Glomerular endothelial cell (primary cell): ENCODE data around the gene PPP1R12B. TPM values are rescaled to one million over a fixed set of nuclear protein-coding genes. Genes with fewer than 3 reads are reported as not detected.
"Not testable (repeated sequence)": the region's sequence is repeated elsewhere in the genome, so short reads cannot be mapped to it uniquely, and the experiment has no call there.

ENCODE experiments used
- DNase-seq: peaks from one replicate; pipeline ENCODE4 v3.0.0-alpha.2; 2011; ENCODE audit warnings: low read depth, low spot score; ENCODE audit errors: extremely low read depth
- total RNA-seq: library from RNA; depleted of rRNA; stranded (reverse); fragments of >200 nt; gene quantifications from 2 replicates; pipeline ENCODE4 v1.2.3, GENCODE V29; 2015

Gene PPP1R12B
- total RNA-seq, 1 donor from 2014 or later, result 8.1 TPM

GRCh38 chr1:202473266-202474045, 125.0 kb downstream of the PPP1R12B start:
- not testable (repeated sequence) for DNase-seq

GRCh38 chr1:202479661-202480060, 131.2 kb downstream of the PPP1R12B start:
- DNase-seq, result not testable (repeated sequence)

GRCh38 chr1:202480640-202481039, 132.1 kb downstream of the PPP1R12B start:
- not testable (repeated sequence) for DNase-seq

GRCh38 chr1:202483362-202483761, 134.9 kb downstream of the PPP1R12B start:
- not testable (repeated sequence) for DNase-seq

GRCh38 chr1:202484032-202484431, 135.5 kb downstream of the PPP1R12B start:
- not testable (repeated sequence) for DNase-seq

DNA sequence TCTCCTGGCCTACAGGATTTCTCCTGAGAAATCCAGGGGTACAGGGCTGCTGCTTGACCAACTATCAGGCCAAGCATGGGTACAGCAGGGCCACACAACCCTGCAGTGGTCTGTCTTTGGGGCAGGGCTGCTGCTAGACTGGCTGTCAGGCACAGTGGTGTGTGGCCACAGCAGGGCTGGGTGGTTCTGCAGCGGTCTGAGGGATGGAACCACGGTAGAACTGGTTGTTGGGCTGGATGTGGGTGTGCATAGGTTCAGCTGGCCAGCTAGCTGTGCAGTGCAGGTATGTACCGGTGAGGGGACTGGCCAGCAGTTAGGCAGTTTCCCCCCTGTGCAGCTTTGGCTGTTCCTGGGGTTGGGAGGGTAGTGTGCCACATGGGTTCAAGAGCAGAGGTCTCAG, 136.3 kb downstream of the PPP1R12B start:
- DNase-seq, result not testable (repeated sequence)

- DNase-seq, result not testable (repeated sequence)
Measured at GRCh38 chr1:202488178-202488649, 139.7 kb downstream of the PPP1R12B start.

DNA sequence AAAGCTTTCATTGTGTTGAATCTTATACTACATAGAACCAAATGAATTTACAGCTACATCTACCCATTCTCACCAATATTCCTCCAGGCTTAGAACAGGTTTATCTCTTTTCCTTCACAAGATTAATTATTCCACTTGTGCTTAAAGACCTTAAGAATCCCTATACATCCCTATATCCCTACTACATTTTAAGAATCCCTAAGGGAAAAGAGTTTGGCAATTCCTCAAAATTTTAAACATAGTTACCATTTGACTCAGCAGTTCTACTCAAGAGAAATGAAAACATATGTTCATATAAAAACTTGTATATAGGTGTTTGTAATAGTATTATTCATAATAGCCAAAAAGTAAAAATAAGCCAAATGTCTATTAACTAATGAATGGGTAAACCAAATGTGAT, 140.6 kb downstream of the PPP1R12B start:
- not testable (repeated sequence) for DNase-seq

GRCh38 chr1:202493112-202493511, 144.6 kb downstream of the PPP1R12B start:
- not testable (repeated sequence) for DNase-seq

DNA sequence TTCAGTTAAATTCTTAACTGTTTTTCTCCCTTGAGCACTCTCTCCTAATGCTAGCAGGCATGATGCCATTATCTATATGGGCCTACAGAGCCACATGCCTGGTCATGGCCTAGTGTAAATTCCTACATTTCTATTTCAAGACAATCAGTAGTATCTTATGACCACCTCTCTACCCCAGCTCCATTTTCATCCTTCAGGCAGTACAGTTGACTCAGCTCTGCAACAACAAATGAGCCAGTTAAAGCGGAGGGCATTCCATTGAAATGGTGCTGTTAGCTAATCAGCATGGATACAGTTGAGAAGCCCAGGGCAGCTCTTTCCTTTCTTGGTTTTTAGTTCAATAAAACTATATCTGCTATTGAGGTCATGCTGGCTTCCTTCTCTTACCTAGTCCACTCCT, 150.0 kb downstream of the PPP1R12B start:
- no peak for DNase-seq

- not testable (repeated sequence) for DNase-seq
Measured at GRCh38 chr1:202499997-202500396, 151.5 kb downstream of the PPP1R12B start.

- DNase-seq, result peak; percentile 20
Measured at GRCh38 chr1:202501281-202501680, 152.8 kb downstream of the PPP1R12B start.

DNA sequence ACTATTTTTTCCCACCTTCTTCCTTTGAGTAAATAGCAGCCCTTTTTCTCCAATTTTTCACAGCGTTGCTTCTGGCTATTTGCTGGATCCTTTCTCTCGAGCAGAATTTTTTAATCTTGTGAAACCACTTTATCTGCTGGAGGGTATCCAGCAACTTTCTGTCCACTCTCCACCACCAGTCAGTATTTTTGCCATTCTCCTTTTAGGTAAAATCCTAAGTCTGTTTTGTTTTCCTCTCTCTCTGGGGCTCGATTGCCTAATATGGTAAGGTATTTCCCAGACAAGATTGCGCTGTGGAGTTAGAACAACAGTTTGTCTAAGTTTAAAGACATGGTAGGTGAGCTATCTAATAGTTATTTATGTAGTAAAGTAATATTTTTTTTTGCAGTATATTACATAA, 156.9 kb downstream of the PPP1R12B start:
- no peak for DNase-seq

DNA sequence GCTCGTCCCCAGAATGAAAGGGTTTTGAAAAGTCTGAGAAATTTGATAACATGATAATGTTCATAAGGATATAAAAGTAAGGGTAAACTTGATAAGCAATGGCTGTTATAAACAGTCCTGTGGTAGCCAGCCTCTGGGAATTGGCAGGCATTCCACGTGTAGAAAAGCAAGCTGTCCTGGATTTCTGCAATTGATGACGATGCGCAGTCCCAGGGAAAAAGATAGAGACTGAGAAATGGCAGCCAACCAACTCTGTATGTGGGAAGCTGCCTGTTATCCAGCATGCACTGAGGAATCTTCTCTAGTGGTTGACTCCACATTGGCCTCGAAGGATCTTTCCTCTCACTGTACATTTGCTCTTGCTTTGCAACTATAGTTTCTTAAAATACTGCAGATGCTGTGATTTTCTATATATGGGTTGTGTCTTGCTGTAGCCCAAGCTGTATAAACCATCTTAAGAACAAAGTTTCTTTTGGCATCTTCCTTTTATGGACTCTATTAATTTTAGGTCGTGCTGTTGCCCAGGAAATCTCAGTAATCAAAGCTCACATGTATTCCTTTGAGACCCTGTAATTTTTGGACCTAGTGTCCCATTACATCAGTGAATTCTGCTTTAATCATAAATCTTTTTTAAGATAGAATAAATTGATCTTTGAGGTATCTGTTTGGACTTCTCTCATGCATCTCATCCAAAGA, 157.5 kb downstream of the PPP1R12B start:
- not testable (repeated sequence) for DNase-seq

GRCh38 chr1:202508863-202509262, 160.4 kb downstream of the PPP1R12B start:
- not testable (repeated sequence) for DNase-seq

DNA sequence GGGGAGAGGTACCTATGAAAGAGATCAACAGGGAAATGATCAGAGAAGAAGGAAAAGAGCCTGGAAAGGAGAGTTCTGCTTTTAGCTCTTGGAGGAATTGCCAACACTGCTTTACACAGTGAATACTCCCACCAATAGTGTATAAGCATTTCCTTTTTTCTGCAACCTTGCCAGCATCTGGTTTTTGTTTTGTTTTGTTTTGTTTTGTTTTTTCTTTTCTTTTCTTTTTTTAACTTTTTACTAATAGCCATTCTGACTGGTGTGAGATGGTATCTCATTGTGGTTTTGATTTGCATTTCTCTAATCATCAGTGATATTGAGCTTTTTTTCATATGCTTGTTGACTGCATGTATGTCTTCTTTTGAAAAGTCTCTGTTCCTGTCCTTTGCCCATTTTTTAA, 165.4 kb downstream of the PPP1R12B start:
- not testable (repeated sequence) for DNase-seq

DNA sequence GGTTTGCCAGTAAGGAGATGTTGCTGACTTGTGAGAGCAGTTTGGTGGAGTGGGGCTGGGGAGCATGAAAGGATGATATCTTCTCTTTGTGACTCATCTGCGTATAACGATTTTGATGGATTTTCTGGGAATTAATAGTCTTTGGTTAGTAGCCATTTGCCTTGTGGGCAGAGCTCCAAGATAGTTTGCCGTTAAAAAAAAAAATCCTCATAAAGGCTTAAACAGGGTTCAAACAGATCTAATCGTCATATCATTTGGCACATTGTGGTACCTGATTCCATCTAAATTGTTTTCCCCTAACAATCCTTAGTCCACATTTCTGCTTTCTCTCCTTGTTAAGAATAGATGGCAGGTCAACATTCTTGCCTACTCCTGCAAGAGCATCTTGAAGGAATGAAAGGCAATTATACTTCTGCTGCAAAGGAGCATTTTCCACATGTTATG, 168.0 kb downstream of the PPP1R12B start:
- DNase-seq, result no peak

GRCh38 chr1:202517146-202517545, 168.6 kb downstream of the PPP1R12B start:
- not testable (repeated sequence) for DNase-seq

DNA sequence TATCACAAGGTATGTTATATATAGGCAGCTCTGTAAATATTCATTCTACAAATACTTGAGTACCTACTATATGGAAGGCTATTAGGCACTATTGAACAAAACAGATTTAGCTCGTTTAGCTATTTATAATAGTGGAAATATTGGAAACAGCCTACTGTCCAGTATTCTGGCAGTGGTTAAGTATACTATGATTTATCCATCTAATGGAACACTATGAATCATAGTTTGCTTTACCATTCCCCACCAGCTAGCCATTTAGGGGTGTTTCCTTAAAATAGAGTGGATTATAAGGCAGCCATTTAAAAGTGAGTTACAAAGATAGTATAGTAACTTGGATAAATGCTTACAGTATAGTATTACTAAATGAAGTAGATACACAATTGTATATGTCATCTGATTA, 169.7 kb downstream of the PPP1R12B start:
- not testable (repeated sequence) for DNase-seq

GRCh38 chr1:202518905-202519304, 170.4 kb downstream of the PPP1R12B start:
- not testable (repeated sequence) for DNase-seq

- not testable (repeated sequence) for DNase-seq
Measured at GRCh38 chr1:202520129-202520856, 171.8 kb downstream of the PPP1R12B start.
